Measurements from ENCODE around the gene BAD.
A peak's percentile ranks its signal among the peaks of the same experiment; 100 is the strongest.

The BAD gene

DNA sequence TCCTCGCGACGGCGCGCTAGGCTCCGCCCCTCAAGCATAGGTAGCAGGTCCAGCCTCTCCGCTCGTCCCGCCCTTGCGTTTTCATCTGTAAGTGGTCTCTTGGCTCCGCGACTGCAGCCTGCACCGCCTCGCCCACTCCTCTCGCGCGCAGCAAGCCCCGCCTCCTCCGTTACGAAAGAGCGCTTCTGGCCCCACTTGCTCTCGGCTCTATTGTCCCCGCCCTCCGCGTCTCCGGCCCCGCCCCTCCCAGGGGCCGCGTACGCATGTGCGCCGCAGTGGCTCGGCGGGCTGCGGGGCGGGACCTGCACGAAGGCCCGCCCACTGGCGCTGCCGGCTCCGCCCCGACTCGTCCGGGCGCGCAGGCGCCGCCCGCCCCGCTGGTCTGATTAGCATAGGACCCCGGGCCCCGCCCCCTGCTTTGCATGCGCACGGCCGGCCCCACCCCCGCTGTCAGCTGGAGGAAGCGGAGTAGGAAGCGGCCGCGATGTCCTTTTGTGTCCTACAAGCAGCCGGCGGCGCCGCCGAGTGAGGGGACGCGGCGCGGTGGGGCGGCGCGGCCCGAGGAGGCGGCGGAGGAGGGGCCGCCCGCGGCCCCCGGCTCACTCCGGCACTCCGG is 20.7 kb upstream of the BAD start, which contains the start of gene ESRRA:
TSS of gene ESRRA (plus strand) at position 450 of the 616 bp plus-strand sequence. CDS start 1,656 bp downstream, outside the sequence.
- peak within 1 kb of the TSS; percentile 69 for H3K4me3 ChIP-seq (ENCODE audit: low read depth, low read length)
- TF ChIP-seq, protein P1, sequence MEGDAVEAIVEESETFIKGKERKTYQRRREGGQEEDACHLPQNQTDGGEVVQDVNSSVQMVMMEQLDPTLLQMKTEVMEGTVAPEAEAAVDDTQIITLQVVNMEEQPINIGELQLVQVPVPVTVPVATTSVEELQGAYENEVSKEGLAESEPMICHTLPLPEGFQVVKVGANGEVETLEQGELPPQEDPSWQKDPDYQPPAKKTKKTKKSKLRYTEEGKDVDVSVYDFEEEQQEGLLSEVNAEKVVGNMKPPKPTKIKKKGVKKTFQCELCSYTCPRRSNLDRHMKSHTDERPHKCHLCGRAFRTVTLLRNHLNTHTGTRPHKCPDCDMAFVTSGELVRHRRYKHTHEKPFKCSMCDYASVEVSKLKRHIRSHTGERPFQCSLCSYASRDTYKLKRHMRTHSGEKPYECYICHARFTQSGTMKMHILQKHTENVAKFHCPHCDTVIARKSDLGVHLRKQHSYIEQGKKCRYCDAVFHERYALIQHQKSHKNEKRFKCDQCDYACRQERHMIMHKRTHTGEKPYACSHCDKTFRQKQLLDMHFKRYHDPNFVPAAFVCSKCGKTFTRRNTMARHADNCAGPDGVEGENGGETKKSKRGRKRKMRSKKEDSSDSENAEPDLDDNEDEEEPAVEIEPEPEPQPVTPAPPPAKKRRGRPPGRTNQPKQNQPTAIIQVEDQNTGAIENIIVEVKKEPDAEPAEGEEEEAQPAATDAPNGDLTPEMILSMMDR (IDR thresholded peaks at IDR 0.05; ENCODE audit: control insufficient read depth, extremely low read depth, insufficient read depth): no peak
- peak; percentile 86 for DNase-seq (ENCODE audit: low read depth)

DNA sequence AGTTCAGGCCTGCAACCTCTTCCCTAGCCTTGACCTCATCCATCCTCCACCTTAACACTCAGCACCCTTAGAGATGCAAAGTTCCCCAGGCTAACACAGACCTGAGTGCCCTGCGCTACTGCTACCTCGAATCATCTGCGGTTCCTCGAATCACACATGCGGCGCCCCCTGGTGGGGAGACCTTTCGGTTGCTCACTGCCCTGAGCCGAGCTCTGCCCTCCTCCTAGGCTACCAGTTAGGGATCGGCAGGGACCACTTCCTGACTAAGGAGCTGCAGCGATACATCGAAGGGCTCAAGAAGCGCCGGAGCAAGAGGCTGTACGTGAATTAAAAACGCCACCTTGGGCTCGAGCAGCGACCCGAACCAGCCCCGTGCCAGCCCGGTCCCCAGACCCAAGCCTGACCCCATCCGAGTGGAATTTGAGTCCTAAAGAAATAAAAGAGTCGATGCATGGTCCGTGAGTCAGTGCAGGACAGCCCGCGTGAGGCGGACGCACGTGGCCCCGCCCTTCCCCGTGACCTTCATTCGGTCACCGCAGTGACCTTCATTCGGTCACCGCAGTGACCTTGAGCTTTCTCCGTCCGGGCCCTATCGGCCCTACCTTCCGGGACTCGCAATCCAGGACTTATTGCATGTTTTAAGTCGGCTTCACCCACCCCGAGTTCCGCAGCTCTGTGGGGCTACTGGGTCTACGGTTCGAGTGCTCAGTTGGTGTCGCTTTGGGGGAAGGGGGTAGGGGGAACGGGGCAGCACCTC is 20.0 kb upstream of the BAD start:
- DNase-seq (ENCODE audit: low read depth): no peak
- TF ChIP-seq, protein P1 (IDR thresholded peaks at IDR 0.05; ENCODE audit: control insufficient read depth, extremely low read depth, insufficient read depth): peak; percentile 70
- peak overlapping the region; percentile 57 for H3K4me3 ChIP-seq (ENCODE audit: low read depth, low read length)

DNA sequence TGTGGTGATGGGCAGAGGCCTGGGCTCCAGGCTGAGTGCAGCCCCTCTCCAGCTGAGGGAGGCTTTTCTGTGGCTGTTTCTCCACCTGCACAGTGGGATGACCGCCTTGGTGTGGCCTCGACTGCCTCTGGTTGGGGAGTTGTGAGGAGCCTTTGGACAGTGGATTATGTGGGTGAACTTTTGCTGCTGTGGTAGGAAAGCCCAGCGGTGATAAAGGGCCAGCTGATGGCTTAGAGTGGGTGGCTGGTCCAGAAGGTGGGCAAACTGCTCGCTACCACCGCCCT is 19.5 kb upstream of the BAD start:
- DNase-seq (ENCODE audit: low read depth): no peak
- TF ChIP-seq, protein P1 (IDR thresholded peaks at IDR 0.05; ENCODE audit: control insufficient read depth, extremely low read depth, insufficient read depth): no peak
- H3K4me3 ChIP-seq (ENCODE audit: low read depth, low read length): peak overlapping the region; percentile 57

DNA sequence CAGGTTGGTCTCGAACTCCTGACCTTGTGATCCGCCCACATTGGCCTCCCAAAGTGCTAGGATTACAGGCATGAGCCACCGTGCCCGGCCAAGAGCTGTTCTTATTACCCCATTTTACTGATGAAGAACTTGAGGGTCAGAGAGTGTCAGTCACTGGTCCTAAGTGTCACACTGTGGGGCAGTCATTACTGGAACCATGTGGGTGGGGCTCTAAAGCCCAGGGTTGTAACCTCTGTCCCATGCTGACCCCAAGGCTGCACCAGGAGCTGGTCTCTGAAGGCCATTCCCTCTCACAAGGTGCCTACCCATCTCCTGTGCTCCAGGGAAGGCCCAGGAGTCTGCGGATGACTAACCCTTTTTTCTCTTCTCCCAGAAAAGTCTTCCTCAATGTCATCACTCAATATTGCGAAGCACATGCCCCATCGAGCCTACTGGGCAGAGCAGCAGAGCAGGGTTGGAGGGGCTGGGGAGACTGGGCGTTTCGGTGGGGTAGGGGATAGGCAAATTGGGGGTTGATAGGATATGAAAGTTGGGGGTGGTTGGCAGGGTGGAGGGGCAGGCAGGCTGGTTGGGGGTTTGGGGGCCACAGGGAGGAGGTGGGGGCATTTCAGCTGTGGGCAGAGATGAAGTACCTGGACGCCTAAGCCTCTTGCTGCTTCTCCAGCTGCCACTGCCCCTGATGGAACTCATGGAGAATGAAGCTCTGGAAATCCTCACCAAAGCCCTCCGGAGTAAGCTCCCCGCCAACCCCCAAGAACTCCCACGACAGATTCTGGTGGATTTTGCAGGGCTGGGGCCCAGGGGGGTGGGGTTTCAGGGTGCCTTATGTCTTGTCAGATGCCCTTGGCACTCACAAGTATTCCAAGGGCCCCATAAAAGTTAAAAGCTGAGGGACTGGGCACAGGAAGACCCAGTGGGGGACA is 18.9 kb upstream of the BAD start:
- no peak overlapping the region for H3K4me3 ChIP-seq (ENCODE audit: low read depth, low read length)
- TF ChIP-seq, protein P1 (IDR thresholded peaks at IDR 0.05; ENCODE audit: control insufficient read depth, extremely low read depth, insufficient read depth): no peak

DNA sequence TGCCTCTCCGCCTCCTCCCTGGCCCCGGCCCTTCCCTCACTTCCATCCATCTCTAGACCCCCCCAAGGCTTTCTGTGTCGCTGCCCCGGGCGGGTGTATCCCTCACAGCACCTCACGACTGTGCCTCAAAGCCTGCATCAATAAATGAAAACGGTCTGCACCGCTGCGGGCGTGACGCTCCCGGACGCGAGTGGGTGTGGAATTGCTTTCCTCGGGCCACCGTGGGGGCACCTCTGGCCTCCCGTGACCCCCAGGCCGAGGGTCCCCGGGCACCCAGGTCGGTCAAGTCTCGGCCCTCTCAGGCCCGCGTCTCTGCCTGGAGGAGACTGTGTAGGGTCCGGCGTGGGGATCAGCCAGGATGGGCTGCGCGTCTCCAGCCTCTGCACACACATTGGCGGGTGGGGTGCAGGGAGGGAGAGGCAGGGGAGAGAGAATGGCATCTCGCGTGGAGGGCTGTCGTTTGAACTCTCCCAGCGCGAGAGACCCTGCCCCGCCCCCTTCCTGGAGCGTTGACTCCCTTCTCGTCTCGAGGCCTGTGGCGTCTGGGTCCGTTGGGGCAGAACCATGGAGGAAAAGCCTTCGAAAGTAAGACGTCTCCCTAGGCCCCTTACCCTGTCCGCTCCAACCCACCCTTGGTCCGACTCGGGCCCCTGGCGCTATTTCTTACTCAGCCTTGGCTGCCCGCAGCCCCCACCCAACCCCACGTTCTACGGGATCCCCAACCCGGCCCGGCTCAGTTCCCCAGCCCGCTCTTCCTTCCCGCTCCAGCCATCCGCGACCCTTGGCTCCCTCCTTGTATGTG is 15.6 kb upstream of the BAD start, which contains the start of gene CATSPERZ:
TSS of gene CATSPERZ (plus strand) at position 512 of the 802 bp plus-strand sequence. CDS start at position 565, 53 bp downstream.
- H3K4me3 ChIP-seq (ENCODE audit: low read depth, low read length): peak within 1 kb of the TSS; percentile 25
- DNase-seq (ENCODE audit: low read depth): no peak
- TF ChIP-seq, protein P1 (IDR thresholded peaks at IDR 0.05; ENCODE audit: control insufficient read depth, extremely low read depth, insufficient read depth): no peak

More for the DNA sequence above, 18.9 kb upstream of the BAD start:
- no peak for DNase-seq (ENCODE audit: low read depth)
